ENCODE measurements around the gene MACROD2.

The MACROD2 gene

GRCh38 chr20:15832512-15832911, 1837.2 kb downstream of the MACROD2 start:
- Mint-ChIP-seq H3K27me3 (no peaks in the 10 kb centered on the region), H3K27ac (no peak overlapping the region), H3K4me3 (no peak overlapping the region), H3K36me3 (ENCODE audit: low read depth) (no peaks in the 10 kb centered on the region), H3K4me1 (ENCODE audit: low read depth) (no peaks in the 10 kb centered on the region), H3K9me3 (peaks cover 4% of the 10 kb centered on the region)

- Mint-ChIP-seq H3K36me3 (ENCODE audit: low read depth) (no peaks in the 10 kb centered on the region), H3K4me3 (no peak overlapping the region), H3K4me1 (ENCODE audit: low read depth) (no peaks in the 10 kb centered on the region), H3K27ac (no peak overlapping the region), H3K9me3 (peaks cover 4% of the 10 kb centered on the region), H3K27me3 (no peaks in the 10 kb centered on the region)
Observed at GRCh38 chr20:15834857-15835256, 1839.5 kb downstream of the MACROD2 start.

GRCh38 chr20:15835811-15836210, 1840.5 kb downstream of the MACROD2 start:
- H3K4me1 Mint-ChIP-seq (ENCODE audit: low read depth) = no peaks in the 10 kb centered on the region
- H3K9me3 Mint-ChIP-seq = peaks cover 4% of the 10 kb centered on the region
- no peaks in the 10 kb centered on the region for H3K27me3 Mint-ChIP-seq
- H3K27ac Mint-ChIP-seq = no peak overlapping the region
- H3K4me3 Mint-ChIP-seq = no peak overlapping the region
- no peaks in the 10 kb centered on the region for H3K36me3 Mint-ChIP-seq (ENCODE audit: low read depth)

- Mint-ChIP-seq H3K4me3 (no peak overlapping the region), H3K36me3 (ENCODE audit: low read depth) (no peaks in the 10 kb centered on the region), H3K27me3 (no peaks in the 10 kb centered on the region), H3K4me1 (ENCODE audit: low read depth) (no peaks in the 10 kb centered on the region), H3K27ac (no peak overlapping the region), H3K9me3 (peaks cover 4% of the 10 kb centered on the region)
Observed at GRCh38 chr20:15836634-15837033, 1841.3 kb downstream of the MACROD2 start.

- H3K27ac Mint-ChIP-seq = no peak overlapping the region
- H3K27me3 Mint-ChIP-seq = no peaks in the 10 kb centered on the region
- no peak overlapping the region for H3K4me3 Mint-ChIP-seq
- H3K9me3 Mint-ChIP-seq = peaks cover 4% of the 10 kb centered on the region
- H3K4me1 Mint-ChIP-seq (ENCODE audit: low read depth) = no peaks in the 10 kb centered on the region
- no peaks in the 10 kb centered on the region for H3K36me3 Mint-ChIP-seq (ENCODE audit: low read depth)
Observed at GRCh38 chr20:15837563-15837962, 1842.2 kb downstream of the MACROD2 start.

- H3K27me3 Mint-ChIP-seq = no peaks in the 10 kb centered on the region
- H3K27ac Mint-ChIP-seq = no peak overlapping the region
- no peaks in the 10 kb centered on the region for H3K4me1 Mint-ChIP-seq (ENCODE audit: low read depth)
- peaks cover 4% of the 10 kb centered on the region for H3K9me3 Mint-ChIP-seq
- H3K36me3 Mint-ChIP-seq (ENCODE audit: low read depth) = no peaks in the 10 kb centered on the region
- no peak overlapping the region for H3K4me3 Mint-ChIP-seq
Observed at GRCh38 chr20:15838466-15838865, 1843.2 kb downstream of the MACROD2 start.

GRCh38 chr20:15840636-15841301, 1845.5 kb downstream of the MACROD2 start:
- no peaks in the 10 kb centered on the region for H3K4me1 Mint-ChIP-seq (ENCODE audit: low read depth)
- H3K27ac Mint-ChIP-seq = no peak overlapping the region
- H3K36me3 Mint-ChIP-seq (ENCODE audit: low read depth) = no peaks in the 10 kb centered on the region
- no peaks in the 10 kb centered on the region for H3K27me3 Mint-ChIP-seq
- no peak overlapping the region for H3K4me3 Mint-ChIP-seq
- peaks cover 8% of the 10 kb centered on the region for H3K9me3 Mint-ChIP-seq

- H3K27ac Mint-ChIP-seq = no peak overlapping the region
Observed at GRCh38 chr20:15842872-15843271, 1847.6 kb downstream of the MACROD2 start.

GRCh38 chr20:15843777-15844176, 1848.5 kb downstream of the MACROD2 start:
- Mint-ChIP-seq H3K36me3 (ENCODE audit: low read depth) (no peaks in the 10 kb centered on the region), H3K4me1 (ENCODE audit: low read depth) (no peaks in the 10 kb centered on the region), H3K9me3 (peaks cover 4% of the 10 kb centered on the region), H3K4me3 (no peak overlapping the region), H3K27ac (no peak overlapping the region), H3K27me3 (no peaks in the 10 kb centered on the region)

More at GRCh38 chr20:15842872-15843271, 1847.6 kb downstream of the MACROD2 start:
- Mint-ChIP-seq H3K4me1 (ENCODE audit: low read depth) (no peaks in the 10 kb centered on the region), H3K4me3 (no peak overlapping the region), H3K36me3 (ENCODE audit: low read depth) (no peaks in the 10 kb centered on the region), H3K9me3 (peaks cover 4% of the 10 kb centered on the region), H3K27me3 (no peaks in the 10 kb centered on the region)

- peaks cover 12% of the 10 kb centered on the region for H3K9me3 Mint-ChIP-seq
- no peaks in the 10 kb centered on the region for H3K27me3 Mint-ChIP-seq
- H3K4me3 Mint-ChIP-seq = no peak overlapping the region
- H3K27ac Mint-ChIP-seq = no peak overlapping the region
- no peaks in the 10 kb centered on the region for H3K4me1 Mint-ChIP-seq (ENCODE audit: low read depth)
- H3K36me3 Mint-ChIP-seq (ENCODE audit: low read depth) = no peaks in the 10 kb centered on the region
Observed at GRCh38 chr20:15847196-15847784, 1852.0 kb downstream of the MACROD2 start.

GRCh38 chr20:15848126-15848525, 1852.8 kb downstream of the MACROD2 start:
- Mint-ChIP-seq H3K27ac (no peak overlapping the region), H3K9me3 (peaks cover 12% of the 10 kb centered on the region), H3K27me3 (no peaks in the 10 kb centered on the region), H3K4me1 (ENCODE audit: low read depth) (no peaks in the 10 kb centered on the region), H3K36me3 (ENCODE audit: low read depth) (no peaks in the 10 kb centered on the region), H3K4me3 (no peak overlapping the region)

- Mint-ChIP-seq H3K27ac (no peak overlapping the region), H3K9me3 (peaks cover 12% of the 10 kb centered on the region), H3K4me3 (no peak overlapping the region), H3K4me1 (ENCODE audit: low read depth) (no peaks in the 10 kb centered on the region), H3K36me3 (ENCODE audit: low read depth) (no peaks in the 10 kb centered on the region), H3K27me3 (no peaks in the 10 kb centered on the region)
Observed at GRCh38 chr20:15848995-15849610, 1853.8 kb downstream of the MACROD2 start.

- H3K27me3 Mint-ChIP-seq = no peaks in the 10 kb centered on the region
- H3K4me1 Mint-ChIP-seq (ENCODE audit: low read depth) = no peaks in the 10 kb centered on the region
- H3K36me3 Mint-ChIP-seq (ENCODE audit: low read depth) = no peaks in the 10 kb centered on the region
- H3K27ac Mint-ChIP-seq = no peak overlapping the region
- H3K9me3 Mint-ChIP-seq = peaks cover 7% of the 10 kb centered on the region
- H3K4me3 Mint-ChIP-seq = no peak overlapping the region
Observed at GRCh38 chr20:15851576-15852215, 1856.4 kb downstream of the MACROD2 start.

GRCh38 chr20:15854911-15855310, 1859.6 kb downstream of the MACROD2 start:
- Mint-ChIP-seq H3K4me3 (no peak overlapping the region), H3K27me3 (no peaks in the 10 kb centered on the region), H3K4me1 (ENCODE audit: low read depth) (peaks cover 8% of the 10 kb centered on the region), H3K9me3 (peaks cover 7% of the 10 kb centered on the region), H3K36me3 (ENCODE audit: low read depth) (no peaks in the 10 kb centered on the region), H3K27ac (no peak overlapping the region)

GRCh38 chr20:15857173-15857784, 1862.0 kb downstream of the MACROD2 start:
- Mint-ChIP-seq H3K4me3 (no peak overlapping the region), H3K36me3 (ENCODE audit: low read depth) (no peaks in the 10 kb centered on the region), H3K27ac (no peak overlapping the region), H3K9me3 (no peaks in the 10 kb centered on the region), H3K4me1 (ENCODE audit: low read depth) (peaks cover 8% of the 10 kb centered on the region), H3K27me3 (no peaks in the 10 kb centered on the region)
